Kidney (tissue), 14 donors: Measurements from ENCODE around the gene ESF1. TPM values are rescaled to one million over a fixed set of nuclear protein-coding genes. Genes with fewer than 3 reads are reported as not detected.

Experiments
- DNase-seq, 5 donors: peaks; one replicate each; pipeline ENCODE4 v3.0.0-alpha.2; 2013 to 2020
- FAIRE-seq: peaks from 2 replicates; lab custom pipeline; 2012; peaks lifted over from hg19 to GRCh38; lab: Jason Lieb, UNC
- H3K27ac ChIP-seq, 2 donors: one replicate each; pipeline ENCODE4 v1.7.0; 2013; ENCODE audit warnings: low read depth in 2 of 2, low read length in 2 of 2, inconsistent platforms in 1 of 2
- H3K27me3 ChIP-seq: one replicate; pipeline ENCODE4 v1.7.1; 2013; ENCODE audit warnings: low read length, inconsistent platforms; ENCODE audit not compliant: control insufficient read depth, insufficient read depth
- H3K36me3 ChIP-seq, 3 donors: one replicate each; pipeline versions ENCODE4 v1.7.0 to v1.7.1; 2013; ENCODE audit warnings: low read length in 3 of 3, control low read depth in 1 of 3, inconsistent platforms in 1 of 3; ENCODE audit not compliant: insufficient read depth in 3 of 3, control insufficient read depth in 2 of 3
- H3K4me1 ChIP-seq, 3 donors: one replicate each; pipeline versions ENCODE4 v1.7.0 to v1.7.1; 2013; ENCODE audit warnings: low read length in 3 of 3, inconsistent platforms in 1 of 3, low read depth in 1 of 3; ENCODE audit not compliant: control insufficient read depth in 2 of 3, insufficient read depth in 2 of 3
- H3K4me3 ChIP-seq, 3 donors: one replicate each; pipeline versions ENCODE4 v1.7.0 to v1.8.1; 2013; ENCODE audit warnings: low read length in 3 of 3, control low read depth in 1 of 3, inconsistent platforms in 1 of 3
- H3K9ac ChIP-seq, 3 donors: one replicate each; pipeline versions ENCODE4 v1.7.0 to v1.7.1; 2013; ENCODE audit warnings: low read length in 3 of 3, control low read depth in 1 of 3, inconsistent platforms in 1 of 3
- H3K9me3 ChIP-seq, 3 donors: one replicate each; pipeline versions ENCODE4 v1.7.0 to v1.7.1; 2013; ENCODE audit warnings: low read length in 3 of 3, control low read depth in 1 of 3, inconsistent platforms in 1 of 3; ENCODE audit not compliant: control insufficient read depth in 2 of 3, insufficient read depth in 1 of 3
- intact Hi-C: fragments of 100-400 bp; cut with DNase I; formaldehyde crosslinking; loops from one replicate; pipeline ENCODE4 v1.11.1; 2022
- polyA plus RNA-seq: library from polyadenylated mRNA; stranded (reverse); fragments of 350-450 nt; fragmentation: Illumina TruSeq; extraction: RNeasy Lipid Tissue Mini Kit (QIAGEN cat#74804); gene quantifications from one replicate; pipeline ENCODE4 v1.2.3, GENCODE V29; 2014; ENCODE audit warnings: low read depth, low replicate concordance; ENCODE audit not compliant: insufficient read depth
- total RNA-seq: library from RNA; stranded (reverse); fragmentation: NEBNext Ultra II Directional; extraction: Animal tissue kit (Norgen Biotek cat#: 25700); gene quantifications from one replicate; pipeline ENCODE4 v1.2.1, GENCODE V29; 2021
- TF ChIP-seq, protein P1 (sequence below): IDR thresholded peaks from 3 replicates; pipeline ENCODE4 v1.5.1; 2012; ENCODE audit warnings: mild to moderate bottlenecking, moderate library complexity, borderline replicate concordance; ENCODE audit not compliant: insufficient read depth; ENCODE audit errors: extremely low read depth
- donor health status: control.
- donor health status: control.
- donor health status: control.
- donor health status: control.
- donor health status: control.
- donor health status: DM: yes; HTN: yes; CAD: no.
- donor health status: Normal renal cell carcinoma (clear cell type).

The ESF1 gene
- total and polyA plus RNA-seq, 2 donors from 2014 or later: 4.9 to 12.6 TPM

DNA sequence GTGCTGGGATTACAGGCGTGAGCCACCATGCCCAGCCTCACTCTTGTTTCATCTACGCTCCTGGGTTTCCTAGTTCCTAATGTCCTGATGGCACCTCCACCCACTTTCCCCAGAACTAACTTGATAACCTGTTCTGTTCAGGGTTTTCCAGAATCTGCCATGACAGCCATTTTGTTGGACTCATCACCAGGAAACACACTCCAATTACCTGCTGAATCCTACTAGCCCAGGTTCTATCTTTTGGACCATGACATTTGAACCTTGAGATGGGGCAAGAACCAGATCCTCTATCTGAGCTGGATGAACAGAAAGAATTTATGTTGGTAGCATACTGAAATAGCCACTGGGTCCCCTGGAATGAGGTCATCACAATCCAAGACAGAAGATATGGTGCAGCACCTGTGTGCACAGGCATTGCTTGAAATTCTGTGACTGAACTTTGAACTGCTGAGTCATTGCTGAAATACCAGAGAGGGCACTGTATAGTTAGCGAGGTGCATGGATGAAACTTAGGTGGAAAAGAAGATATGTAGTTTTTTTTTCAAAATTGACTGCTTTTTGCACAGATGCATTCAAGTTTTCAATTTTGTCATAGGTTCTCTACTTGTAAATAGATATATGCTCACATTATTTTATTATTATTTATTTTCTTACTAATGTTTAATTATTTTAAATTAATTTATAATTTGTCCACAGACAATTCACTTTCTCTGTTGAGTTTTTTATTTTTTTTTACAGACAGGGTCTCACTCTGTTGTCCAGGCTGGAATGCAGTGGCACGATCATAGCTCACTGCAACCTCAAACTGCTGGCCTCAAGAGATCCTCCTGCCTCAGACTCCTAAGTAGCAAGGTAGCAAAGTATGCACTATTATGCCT lies 103.2 kb downstream of the ESF1 start:
- Histone ChIP-seq H3K4me3 (no peak overlapping the region), H3K27me3 (no peaks in the 10 kb centered on the region), H3K9me3 (no peaks in the 10 kb centered on the region), H3K4me1 (no peaks in the 10 kb centered on the region), H3K9ac (no peak overlapping the region), H3K27ac (no peak overlapping the region), H3K36me3 (no peaks in the 10 kb centered on the region)
- intact Hi-C loops: no loop called here
- no peak for FAIRE-seq
- no peak for DNase-seq
- TF ChIP-seq, protein P1, sequence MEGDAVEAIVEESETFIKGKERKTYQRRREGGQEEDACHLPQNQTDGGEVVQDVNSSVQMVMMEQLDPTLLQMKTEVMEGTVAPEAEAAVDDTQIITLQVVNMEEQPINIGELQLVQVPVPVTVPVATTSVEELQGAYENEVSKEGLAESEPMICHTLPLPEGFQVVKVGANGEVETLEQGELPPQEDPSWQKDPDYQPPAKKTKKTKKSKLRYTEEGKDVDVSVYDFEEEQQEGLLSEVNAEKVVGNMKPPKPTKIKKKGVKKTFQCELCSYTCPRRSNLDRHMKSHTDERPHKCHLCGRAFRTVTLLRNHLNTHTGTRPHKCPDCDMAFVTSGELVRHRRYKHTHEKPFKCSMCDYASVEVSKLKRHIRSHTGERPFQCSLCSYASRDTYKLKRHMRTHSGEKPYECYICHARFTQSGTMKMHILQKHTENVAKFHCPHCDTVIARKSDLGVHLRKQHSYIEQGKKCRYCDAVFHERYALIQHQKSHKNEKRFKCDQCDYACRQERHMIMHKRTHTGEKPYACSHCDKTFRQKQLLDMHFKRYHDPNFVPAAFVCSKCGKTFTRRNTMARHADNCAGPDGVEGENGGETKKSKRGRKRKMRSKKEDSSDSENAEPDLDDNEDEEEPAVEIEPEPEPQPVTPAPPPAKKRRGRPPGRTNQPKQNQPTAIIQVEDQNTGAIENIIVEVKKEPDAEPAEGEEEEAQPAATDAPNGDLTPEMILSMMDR: no peak

DNA sequence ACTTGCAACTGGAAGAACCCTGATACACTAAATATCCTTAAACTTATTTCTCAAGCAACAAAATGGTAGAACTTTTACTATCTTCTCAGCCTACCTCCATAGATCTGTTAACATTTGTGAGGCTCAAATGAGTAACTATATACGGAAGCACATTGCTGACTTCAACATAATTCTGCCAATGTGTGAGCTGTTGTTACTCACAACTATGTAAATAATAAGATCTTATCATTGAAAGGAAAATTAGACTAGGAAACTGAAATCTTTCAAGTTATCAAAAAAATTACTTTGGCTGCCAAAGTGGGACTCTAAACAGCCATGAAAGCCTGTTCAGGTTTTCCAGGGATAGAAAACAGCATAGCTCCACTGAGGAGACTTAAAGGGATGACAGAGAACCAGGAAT lies 105.8 kb downstream of the ESF1 start:
- intact Hi-C loops: no loop called here

DNA sequence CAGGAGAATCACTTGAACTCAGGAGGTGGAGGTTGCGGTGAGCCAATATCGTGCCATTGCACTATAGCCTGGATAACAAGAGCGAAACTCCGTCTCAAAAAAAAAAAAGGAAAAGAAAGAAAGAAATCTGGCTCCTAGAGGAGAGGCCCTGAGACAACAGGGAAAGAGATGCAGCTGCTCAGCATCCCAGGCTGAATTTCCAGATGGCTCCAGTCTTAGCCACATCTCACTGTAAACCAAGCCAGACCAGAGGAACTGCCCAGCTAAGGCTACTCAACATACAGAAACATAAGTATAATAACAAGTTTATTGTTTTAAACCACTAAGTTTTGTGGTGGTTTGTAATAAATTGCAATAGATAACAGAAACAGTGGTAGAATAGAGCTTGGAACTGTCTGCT lies 107.5 kb downstream of the ESF1 start:
- DNase-seq: peak in 3 of 5 donors; percentile 18 to 79 (median 29)
- no peaks in the 10 kb centered on the region for H3K4me1 ChIP-seq
- H3K27me3 ChIP-seq: no peaks in the 10 kb centered on the region
- no peak overlapping the region for H3K27ac ChIP-seq
- no peak overlapping the region for H3K9ac ChIP-seq
- intact Hi-C loops: no loop called here
- no peaks in the 10 kb centered on the region for H3K9me3 ChIP-seq
- no peak for FAIRE-seq
- no peak overlapping the region for H3K4me3 ChIP-seq
- H3K36me3 ChIP-seq: no peaks in the 10 kb centered on the region
- TF ChIP-seq, protein P1: no peak

More for the DNA sequence above, 105.8 kb downstream of the ESF1 start:
- H3K36me3 ChIP-seq: no peaks in the 10 kb centered on the region
- no peak for DNase-seq
- H3K4me3 ChIP-seq: no peak overlapping the region
- H3K27ac ChIP-seq: no peak overlapping the region
- no peak for FAIRE-seq
- no peak overlapping the region for H3K9ac ChIP-seq
- H3K27me3 ChIP-seq: no peaks in the 10 kb centered on the region
- H3K9me3 ChIP-seq: no peaks in the 10 kb centered on the region
- TF ChIP-seq, protein P1: no peak
- no peaks in the 10 kb centered on the region for H3K4me1 ChIP-seq
